Heart right ventricle (tissue), 16 donors: ENCODE results near the gene MAP2K5. TPM values are rescaled to one million over a fixed set of nuclear protein-coding genes. Genes with fewer than 3 reads are reported as not detected.

Experiments used
- ATAC-seq, 8 donors: fragments of 200-7000 bp; cut with Tn5 transposase; one replicate each; pipeline ENCODE4 v1.9.1; 2020; ENCODE audit warnings: mild to moderate bottlenecking in 8 of 8, moderate library complexity in 8 of 8, moderate number of reproducible peaks in 1 of 8
- DNase-seq, 2 donors: peaks; one replicate each; pipeline ENCODE4 v3.0.0-alpha.2; 2020
- H3K27ac ChIP-seq, 10 donors: fragments of 200-600 bp; sonication (generic) in 2 of 10; one replicate each; pipeline versions ENCODE4 v1.5.0 to v1.8.0; 2020 to 2022; ENCODE audit warnings: mild to moderate bottlenecking in 3 of 10
- H3K27me3 ChIP-seq, 7 donors: fragments of 200-600 bp; one replicate each; pipeline ENCODE4 v1.8.0; 2021 to 2022; ENCODE audit warnings: mild to moderate bottlenecking in 2 of 7
- H3K36me3 ChIP-seq, 9 donors: fragments of 200-600 bp; sonication (generic) in 1 of 9; one replicate each; pipeline versions ENCODE4 v1.5.0 to v1.8.0; 2020 to 2022; ENCODE audit warnings: mild to moderate bottlenecking in 2 of 9
- H3K4me1 ChIP-seq, 9 donors: fragments of 200-600 bp; sonication (generic) in 1 of 9; one replicate each; pipeline versions ENCODE4 v1.5.0 to v1.8.0; 2020 to 2022; ENCODE audit warnings: mild to moderate bottlenecking in 4 of 9
- H3K4me3 ChIP-seq, 10 donors: fragments of 200-600 bp; sonication (generic) in 2 of 10; one replicate each; pipeline versions ENCODE4 v1.5.0 to v1.8.0; 2020 to 2022; ENCODE audit warnings: mild to moderate bottlenecking in 7 of 10, moderate library complexity in 2 of 10
- H3K9me3 ChIP-seq, 11 donors: fragments of 200-600 bp in 10 of 11; sonication (generic) in 2 of 11; one replicate each; pipeline versions ENCODE4 v1.5.0 to v1.8.0; 2013 to 2022; ENCODE audit warnings: mild to moderate bottlenecking in 2 of 11, control low read depth in 1 of 11, moderate library complexity in 1 of 11
- CTCF ChIP-seq, 9 donors: fragments of 200-600 bp; sonication (generic) in 2 of 9; IDR thresholded peaks; one replicate each; pipeline versions ENCODE4 v1.5.0 to v1.8.0; 2021 to 2022; ENCODE audit warnings: antibody characterized with exemption in 9 of 9, mild to moderate bottlenecking in 5 of 9, moderate library complexity in 1 of 9
- WGBS, 2 donors: extraction: QIAGEN DNeasy Blood & Tissue Kit; methylation state at CpG; one replicate each; pipeline ENCODE4 v1.1.7; 2013; ENCODE audit warnings: inconsistent platforms in 1 of 2; 5-methylcytosine and 5-hydroxymethylcytosine counted together
- intact Hi-C, 10 donors: fragments of 100-400 bp; cut with DNase I; formaldehyde crosslinking; loops; one replicate each; pipeline versions ENCODE4 v1.11.1 to v1.14.2; 2022
- polyA plus RNA-seq, 2 donors: library from polyadenylated mRNA; stranded (reverse); fragments of 200-250 nt; gene quantifications; one replicate each; pipeline ENCODE4 v1.2.3, GENCODE V29; 2013
- total RNA-seq, 10 donors: library from RNA; stranded (reverse); fragmentation: NEBNext Ultra II Directional in 3 of 10; extraction: Animal tissue kit (Norgen Biotek cat#: 25700) in 3 of 10; gene quantifications; one replicate each; pipeline versions ENCODE4 v1.2.1 to v1.2.4, GENCODE V29; 2021 to 2023
- donor health status: Arrhythmogenic right ventricular cardiomyopathy.
- donor health status: ischemic (EF 13 %, LVEDD 7.1; RV severe dilation, severe dysfunction).
- donor health status: healthy with polysubstance abuse.
- donor health status: DM: no; HTN: yes; CAD: no.
- donor health status: DM: no; HTN: no; CAD: no.
- donor health status: ischemic (EF 25% LVEDD 6.9; RV normal size, moderate dysfunction).
- donor health status: ischemic (EF 25% LVEDD 5.7; RV mildly dilated, moderate dysfunction).
- donor health status: healthy.
- donor health status: DM: yes; HTN: yes; CAD: no.
- donor health status: Ischemic cardiomyopathy.
- donor health status: ischemic (EF 35%, LVEDD 5.7; RV mildly dilated, moderate dysfunction).
- donor health status: nonischemic (EF 11% LVEDD 7.7; RV severe dilation, severe dysfunction).
- donor health status: DM: yes; HTN: yes; CAD: no.
- donor health status: PGD.
- donor health status: ischemic (EF 29% LVEDD 5.4; RV normal size, mild dysfunction).
- donor health status: nonischemic (EF 23%, LVEDD 6.1; RV moderate dilation, normal function).

The MAP2K5 gene
- total and polyA plus RNA-seq, 12 donors: 7.7 to 34.3 (median 21.0) TPM

- no peak for TF ChIP-seq CTCF (IDR thresholded peaks at IDR 0.05)
- peak in 1 of 2 donors; percentile 17 for DNase-seq
- Histone ChIP-seq H3K27me3 (no peaks in the 10 kb centered on the region), H3K4me1 (peaks cover 0 to 16% (median 9%) of the 10 kb centered on the region in 9 donors), H3K36me3 (peaks cover 0 to 9% (median 0%) of the 10 kb centered on the region in 9 donors), H3K9me3 (peaks cover 0 to 19% (median 4%) of the 10 kb centered on the region in 11 donors), H3K27ac (peak overlapping the region in 2 of 10 donors; percentile 16 to 32), H3K4me3 (no peak overlapping the region)
- 48 to 59% methylated on average over 4 of the region's 4 CpGs for WGBS, 2 donors
- intact Hi-C loops: no loop called here
- peak in 6 of 8 donors; percentile 44 to 88 (median 75) for ATAC-seq
Measured at GRCh38 chr15:67796196-67797127, 254.0 kb downstream of the MAP2K5 start.

- no peaks in the 10 kb centered on the region for H3K27me3 ChIP-seq
- H3K4me1 ChIP-seq: peaks cover 0 to 37% (median 9%) of the 10 kb centered on the region in 9 donors
- no peak overlapping the region for H3K4me3 ChIP-seq
- 59 to 69% methylated on average over 6 of the region's 6 CpGs for WGBS, 2 donors
- no peak for TF ChIP-seq CTCF (IDR thresholded peaks at IDR 0.05)
- peaks cover 0 to 10% (median 3%) of the 10 kb centered on the region in 11 donors for H3K9me3 ChIP-seq
- no peak for ATAC-seq
- no peak for DNase-seq
- intact Hi-C loops: no loop called here
- no peak overlapping the region for H3K27ac ChIP-seq
- peaks cover 0 to 9% (median 0%) of the 10 kb centered on the region in 9 donors for H3K36me3 ChIP-seq
Measured at GRCh38 chr15:67799801-67800205, 257.3 kb downstream of the MAP2K5 start.

GRCh38 chr15:67801142-67801541 lies 258.6 kb downstream of the MAP2K5 start:
- H3K9me3 ChIP-seq: no peaks in the 10 kb centered on the region
- intact Hi-C loops: no loop called here
- H3K36me3 ChIP-seq: peaks cover 0 to 9% (median 0%) of the 10 kb centered on the region in 9 donors
- H3K27me3 ChIP-seq: no peaks in the 10 kb centered on the region
- H3K4me1 ChIP-seq: peaks cover 0 to 36% (median 9%) of the 10 kb centered on the region in 9 donors
- ATAC-seq (no peak), DNase-seq (no peak)
- no peak overlapping the region for H3K27ac ChIP-seq
- no peak overlapping the region for H3K4me3 ChIP-seq
- no peak for TF ChIP-seq CTCF (IDR thresholded peaks at IDR 0.05)
- 93 to 97% methylated on average over 2 of the region's 2 CpGs for WGBS, 2 donors

- no peaks in the 10 kb centered on the region for H3K9me3 ChIP-seq
- TF ChIP-seq CTCF (IDR thresholded peaks at IDR 0.05): no peak
- H3K27ac ChIP-seq: no peak overlapping the region
- no peaks in the 10 kb centered on the region for H3K27me3 ChIP-seq
- H3K36me3 ChIP-seq: peaks cover 0 to 16% (median 0%) of the 10 kb centered on the region in 9 donors
- intact Hi-C loops: no loop called here
- 87 to 88% methylated on average over 19 of the region's 19 CpGs for WGBS, 2 donors
- ATAC-seq (no peak), DNase-seq (no peak)
- H3K4me1 ChIP-seq: peaks cover 0 to 25% (median 0%) of the 10 kb centered on the region in 9 donors
- H3K4me3 ChIP-seq: no peak overlapping the region
Measured at GRCh38 chr15:67801926-67802914, 259.7 kb downstream of the MAP2K5 start.
